Natural killer cell (primary cell): ENCODE measurements around the gene PRPF18. TPM values are rescaled to one million over a fixed set of nuclear protein-coding genes. Genes with fewer than 3 reads are reported as not detected.

Experiments used
- ATAC-seq, 3 donors: fragments of 150-1000 bp in 2 of 3; fragments of 200-7000 bp in 1 of 3; cut with Tn5 transposase; 1 replicate in 1 of 3; 2 replicates in 2 of 3; pipeline ENCODE4 v1.10.0; 2021; ENCODE audit warnings: mild to moderate bottlenecking in 2 of 3, moderate library complexity in 2 of 3
- DNase-seq, 2 donors: peaks; one replicate each; pipeline versions ENCODE4 v3.0.0 to v3.0.0-alpha.2; 2013 to 2021; ENCODE audit warnings: mixed read lengths in 1 of 2
- H3K27ac ChIP-seq: one replicate; pipeline ENCODE4 v1.5.1; 2013; ENCODE audit warnings: mild to moderate bottlenecking, low read length
- H3K27me3 ChIP-seq: one replicate; pipeline ENCODE4 v1.6.1; 2013; ENCODE audit warnings: low read length; ENCODE audit not compliant: control insufficient read depth, insufficient read depth
- H3K36me3 ChIP-seq: one replicate; pipeline ENCODE4 v1.6.1; 2013; ENCODE audit warnings: low read length; ENCODE audit not compliant: control insufficient read depth, insufficient read depth
- H3K4me1 ChIP-seq: one replicate; pipeline ENCODE4 v1.6.1; 2013; ENCODE audit warnings: low read length; ENCODE audit not compliant: control insufficient read depth, insufficient read depth
- H3K4me3 ChIP-seq: one replicate; pipeline ENCODE4 v1.5.1; 2013; ENCODE audit warnings: low read length
- H3K9me3 ChIP-seq: one replicate; pipeline ENCODE4 v1.6.1; 2013; ENCODE audit warnings: low read length; ENCODE audit not compliant: control insufficient read depth, insufficient read depth
- H3K27ac Mint-ChIP-seq, 2 donors: one replicate each; pipeline ENCODE4 v1.8.0; 2022; ENCODE audit warnings: mild to moderate bottlenecking in 2 of 2, mixed read lengths in 2 of 2, moderate library complexity in 1 of 2
- H3K27me3 Mint-ChIP-seq, 2 donors: one replicate each; pipeline ENCODE4 v1.8.0; 2022; ENCODE audit warnings: low read depth in 2 of 2, mixed read lengths in 2 of 2
- H3K36me3 Mint-ChIP-seq: one replicate; pipeline ENCODE4 v1.8.0; 2022; ENCODE audit warnings: mixed read lengths
- H3K4me1 Mint-ChIP-seq, 2 donors: one replicate each; pipeline ENCODE4 v1.8.0; 2022; ENCODE audit warnings: mixed read lengths in 2 of 2
- H3K4me3 Mint-ChIP-seq: one replicate; pipeline ENCODE4 v1.8.0; 2022; ENCODE audit warnings: mild to moderate bottlenecking, moderate library complexity, mixed read lengths
- H3K9me3 Mint-ChIP-seq, 2 donors: one replicate each; pipeline ENCODE4 v1.8.0; 2022; ENCODE audit warnings: mixed read lengths in 2 of 2
- CTCF ChIP-seq: fragments of 200-600 bp; IDR thresholded peaks from one replicate; pipeline ENCODE4 v1.8.0; 2022; ENCODE audit warnings: antibody characterized with exemption
- WGBS: methylation state at CpG from one replicate; pipeline ENCODE4 v1.1.7; 2013; ENCODE audit warnings: missing lambda C conversion rate; ENCODE audit not compliant: insufficient coverage; 5-methylcytosine and 5-hydroxymethylcytosine counted together
- intact Hi-C: fragments of 100-400 bp; cut with micrococcal nuclease; formaldehyde crosslinking; loops from one replicate; pipeline ENCODE4 v1.14.2; 2022
- total RNA-seq, 4 donors: library from RNA; stranded (reverse); fragments of 120-200 nt in 1 of 4; gene quantifications; one replicate each; pipeline versions ENCODE4 v1.2.3 to v1.2.4, GENCODE V29; 2013 to 2022

PRPF18 gene
- total RNA-seq, 3 donors from 2014 or later (not counting 1 experiment from before 2014, with no cell fraction given), result 29.5 to 39.3 (median 35.1) TPM

- peak overlapping the region; percentile 100 for H3K4me3 Mint-ChIP-seq
- peaks cover 1% of the 10 kb centered on the region for H3K36me3 Mint-ChIP-seq
- peak overlapping the region; percentile 95 to 99 for H3K27ac Mint-ChIP-seq
- Histone ChIP-seq H3K36me3 (peaks cover 3% of the 10 kb centered on the region), H3K4me1 (peaks cover 13% of the 10 kb centered on the region), H3K27me3 (peaks cover 2% of the 10 kb centered on the region), H3K9me3 (no peaks in the 10 kb centered on the region), H3K4me3 (peak overlapping the region; percentile 96), H3K27ac (no peak overlapping the region)
- ATAC-seq (no peak), DNase-seq (peak in 1 of 2 donors; percentile 12)
- peaks cover 10 to 17% of the 10 kb centered on the region in 2 donors for H3K27me3 Mint-ChIP-seq
- TF ChIP-seq CTCF, result no peak
- intact Hi-C loops, result loop anchor here (5.0 kb wide), 2 partner anchors 200 to 215 kb away; no protein-coding TSS in a partner anchor
- no peaks in the 10 kb centered on the region for H3K9me3 Mint-ChIP-seq
- 3% methylated on average over 19 of the region's 19 CpGs for WGBS
- H3K4me1 Mint-ChIP-seq, result peaks cover 31 to 39% of the 10 kb centered on the region in 2 donors
These were observed 626 bp downstream of the PRPF18 start for GRCh38 chr10:13587391-13587790.

- peaks cover 7% of the 10 kb centered on the region for H3K36me3 ChIP-seq
- peaks cover 0 to 7% of the 10 kb centered on the region in 2 donors for H3K27me3 Mint-ChIP-seq
- peaks cover 9% of the 10 kb centered on the region for H3K36me3 Mint-ChIP-seq
- H3K4me1 ChIP-seq, result peaks cover 13% of the 10 kb centered on the region
- H3K27me3 ChIP-seq, result peaks cover 2% of the 10 kb centered on the region
- H3K4me1 Mint-ChIP-seq, result peaks cover 42 to 54% of the 10 kb centered on the region in 2 donors
- ATAC-seq, result no peak
- H3K27ac Mint-ChIP-seq, result no peak overlapping the region
- 100% methylated on average over 1 of the region's 1 CpG for WGBS
- H3K4me3 Mint-ChIP-seq, result peak overlapping the region; percentile 82
- no peaks in the 10 kb centered on the region for H3K9me3 ChIP-seq
- no peak overlapping the region for H3K27ac ChIP-seq
- H3K9me3 Mint-ChIP-seq, result no peaks in the 10 kb centered on the region
- TF ChIP-seq CTCF, result no peak
- intact Hi-C loops, result loop anchor here (5.0 kb wide), 2 partner anchors 198 to 217 kb away; no protein-coding TSS in a partner anchor
- DNase-seq, result no peak
- no peak overlapping the region for H3K4me3 ChIP-seq
These were observed 2.6 kb downstream of the PRPF18 start for GRCh38 chr10:13589316-13589715.

GRCh38 chr10:13590886-13591285 lies 4.1 kb downstream of the PRPF18 start:
- Histone ChIP-seq H3K27me3 (no peaks in the 10 kb centered on the region), H3K9me3 (no peaks in the 10 kb centered on the region), H3K4me3 (no peak overlapping the region), H3K27ac (no peak overlapping the region), H3K4me1 (peaks cover 13% of the 10 kb centered on the region), H3K36me3 (peaks cover 7% of the 10 kb centered on the region)
- intact Hi-C loops, result no loop called here
- WGBS, result 98% methylated on average over 4 of the region's 4 CpGs
- DNase-seq, result no peak
- H3K27me3 Mint-ChIP-seq, result no peaks in the 10 kb centered on the region
- TF ChIP-seq CTCF, result no peak
- peaks cover 43 to 55% of the 10 kb centered on the region in 2 donors for H3K4me1 Mint-ChIP-seq
- H3K27ac Mint-ChIP-seq, result no peak overlapping the region
- H3K36me3 Mint-ChIP-seq, result peaks cover 9% of the 10 kb centered on the region
- no peak overlapping the region for H3K4me3 Mint-ChIP-seq
- H3K9me3 Mint-ChIP-seq, result no peaks in the 10 kb centered on the region
- ATAC-seq, result no peak

- DNase-seq, result no peak
- no peaks in the 10 kb centered on the region for H3K9me3 ChIP-seq
- H3K36me3 ChIP-seq, result peaks cover 11% of the 10 kb centered on the region
- WGBS, result 97% methylated on average over 2 of the region's 2 CpGs
- TF ChIP-seq CTCF, result no peak
- no peak overlapping the region for H3K27ac ChIP-seq
- Mint-ChIP-seq H3K9me3 (no peaks in the 10 kb centered on the region), H3K36me3 (peaks cover 9% of the 10 kb centered on the region), H3K27ac (no peak overlapping the region), H3K4me3 (no peak overlapping the region), H3K27me3 (no peaks in the 10 kb centered on the region), H3K4me1 (peaks cover 41 to 53% of the 10 kb centered on the region in 2 donors)
- intact Hi-C loops, result no loop called here
- no peaks in the 10 kb centered on the region for H3K27me3 ChIP-seq
- no peak overlapping the region for H3K4me3 ChIP-seq
- no peak for ATAC-seq
- peaks cover 11% of the 10 kb centered on the region for H3K4me1 ChIP-seq
These were observed 5.5 kb downstream of the PRPF18 start for GRCh38 chr10:13592306-13592705.
